ENCODE data around the gene DMD. TPM values are rescaled to one million over a fixed set of nuclear protein-coding genes. Genes with fewer than 3 reads are reported as not detected.

Gene DMD
- polyA plus RNA-seq, 3 donors from 2014 or later = not detected

- H3K27ac Mint-ChIP-seq = no peak overlapping the region
- no peaks in the 10 kb centered on the region for H3K4me1 Mint-ChIP-seq
- H3K9me3 Mint-ChIP-seq = peaks cover 0 to 5% (median 3%) of the 10 kb centered on the region in 6 donors
- no peaks in the 10 kb centered on the region for H3K36me3 Mint-ChIP-seq
- DNase-seq = no peak
- no peaks in the 10 kb centered on the region for H3K27me3 Mint-ChIP-seq (ENCODE audit: low read depth in 3 of 3)
- no peak overlapping the region for H3K4me3 Mint-ChIP-seq
Observed at GRCh38 chrX:31860686-31861085, 1350.7 kb downstream of the DMD start.

GRCh38 chrX:31858915-31859314, 1352.4 kb downstream of the DMD start:
- Mint-ChIP-seq H3K9me3 (peaks cover 0 to 6% (median 2%) of the 10 kb centered on the region in 6 donors), H3K4me3 (no peak overlapping the region), H3K4me1 (no peaks in the 10 kb centered on the region), H3K36me3 (no peaks in the 10 kb centered on the region), H3K27me3 (ENCODE audit: low read depth in 3 of 3) (no peaks in the 10 kb centered on the region), H3K27ac (no peak overlapping the region)
- DNase-seq = no peak

GRCh38 chrX:31854716-31855115, 1356.6 kb downstream of the DMD start:
- peaks cover 0 to 3% (median 0%) of the 10 kb centered on the region in 3 donors for H3K27me3 Mint-ChIP-seq (ENCODE audit: low read depth in 3 of 3)
- no peak for DNase-seq
- no peak overlapping the region for H3K4me3 Mint-ChIP-seq
- no peak overlapping the region for H3K27ac Mint-ChIP-seq
- H3K36me3 Mint-ChIP-seq = no peaks in the 10 kb centered on the region
- H3K9me3 Mint-ChIP-seq = peaks cover 2 to 10% (median 3%) of the 10 kb centered on the region in 6 donors
- no peaks in the 10 kb centered on the region for H3K4me1 Mint-ChIP-seq

- no peaks in the 10 kb centered on the region for H3K4me1 Mint-ChIP-seq
- DNase-seq = no peak
- no peaks in the 10 kb centered on the region for H3K36me3 Mint-ChIP-seq
- H3K27me3 Mint-ChIP-seq (ENCODE audit: low read depth in 3 of 3) = peaks cover 0 to 7% (median 0%) of the 10 kb centered on the region in 3 donors
- H3K27ac Mint-ChIP-seq = no peak overlapping the region
- H3K4me3 Mint-ChIP-seq = no peak overlapping the region
- peaks cover 2 to 10% (median 4%) of the 10 kb centered on the region in 6 donors for H3K9me3 Mint-ChIP-seq
Observed at GRCh38 chrX:31851761-31852160, 1359.6 kb downstream of the DMD start.

GRCh38 chrX:31847773-31848172, 1363.6 kb downstream of the DMD start:
- no peaks in the 10 kb centered on the region for H3K4me1 Mint-ChIP-seq
- no peaks in the 10 kb centered on the region for H3K36me3 Mint-ChIP-seq
- H3K27me3 Mint-ChIP-seq (ENCODE audit: low read depth in 3 of 3) = peaks cover 0 to 7% (median 0%) of the 10 kb centered on the region in 3 donors
- H3K9me3 Mint-ChIP-seq = peaks cover 2 to 9% (median 3%) of the 10 kb centered on the region in 6 donors
- H3K27ac Mint-ChIP-seq = no peak overlapping the region
- DNase-seq = no peak
- H3K4me3 Mint-ChIP-seq = no peak overlapping the region

GRCh38 chrX:31845003-31845402, 1366.3 kb downstream of the DMD start:
- no peak for DNase-seq
- Mint-ChIP-seq H3K27ac (no peak overlapping the region), H3K36me3 (no peaks in the 10 kb centered on the region), H3K4me3 (no peak overlapping the region), H3K27me3 (ENCODE audit: low read depth in 3 of 3) (peaks cover 0 to 4% (median 0%) of the 10 kb centered on the region in 3 donors), H3K9me3 (peaks cover 0 to 4% (median under 1%) of the 10 kb centered on the region in 6 donors), H3K4me1 (no peaks in the 10 kb centered on the region)

- Mint-ChIP-seq H3K27me3 (ENCODE audit: low read depth in 3 of 3) (no peaks in the 10 kb centered on the region), H3K4me1 (no peaks in the 10 kb centered on the region), H3K36me3 (no peaks in the 10 kb centered on the region), H3K4me3 (no peak overlapping the region), H3K27ac (no peak overlapping the region), H3K9me3 (peaks cover 0 to 2% (median 0%) of the 10 kb centered on the region in 6 donors)
- no peak for DNase-seq
Observed at GRCh38 chrX:31838617-31839016, 1372.7 kb downstream of the DMD start.

- no peak overlapping the region for H3K4me3 Mint-ChIP-seq
- H3K9me3 Mint-ChIP-seq = peaks cover 0 to 2% (median 0%) of the 10 kb centered on the region in 6 donors
- no peaks in the 10 kb centered on the region for H3K4me1 Mint-ChIP-seq
- no peaks in the 10 kb centered on the region for H3K36me3 Mint-ChIP-seq
- DNase-seq = no peak
- H3K27ac Mint-ChIP-seq = no peak overlapping the region
- H3K27me3 Mint-ChIP-seq (ENCODE audit: low read depth in 3 of 3) = no peaks in the 10 kb centered on the region
Observed at GRCh38 chrX:31837445-31838049, 1373.8 kb downstream of the DMD start.

GRCh38 chrX:31836479-31836878, 1374.9 kb downstream of the DMD start:
- no peak for DNase-seq
- Mint-ChIP-seq H3K9me3 (peaks cover 0 to 2% (median 0%) of the 10 kb centered on the region in 6 donors), H3K27ac (no peak overlapping the region), H3K4me1 (no peaks in the 10 kb centered on the region), H3K4me3 (no peak overlapping the region), H3K27me3 (ENCODE audit: low read depth in 3 of 3) (no peaks in the 10 kb centered on the region), H3K36me3 (no peaks in the 10 kb centered on the region)

GRCh38 chrX:31832263-31832662, 1379.1 kb downstream of the DMD start:
- H3K9me3 Mint-ChIP-seq = peaks cover 0 to 6% (median 0%) of the 10 kb centered on the region in 6 donors
- DNase-seq = no peak
- no peaks in the 10 kb centered on the region for H3K4me1 Mint-ChIP-seq
- peaks cover 0 to 4% (median 0%) of the 10 kb centered on the region in 3 donors for H3K36me3 Mint-ChIP-seq
- no peak overlapping the region for H3K27ac Mint-ChIP-seq
- peaks cover 1 to 3% (median 2%) of the 10 kb centered on the region in 3 donors for H3K27me3 Mint-ChIP-seq (ENCODE audit: low read depth in 3 of 3)
- no peak overlapping the region for H3K4me3 Mint-ChIP-seq

GRCh38 chrX:31820430-31821210, 1390.7 kb downstream of the DMD start:
- peaks cover 0 to 2% (median 0%) of the 10 kb centered on the region in 3 donors for H3K27me3 Mint-ChIP-seq (ENCODE audit: low read depth in 3 of 3)
- H3K9me3 Mint-ChIP-seq = peaks cover 0 to 13% (median 3%) of the 10 kb centered on the region in 6 donors
- H3K4me1 Mint-ChIP-seq = no peaks in the 10 kb centered on the region
- no peak for DNase-seq
- H3K36me3 Mint-ChIP-seq = no peaks in the 10 kb centered on the region
- no peak overlapping the region for H3K27ac Mint-ChIP-seq
- no peak overlapping the region for H3K4me3 Mint-ChIP-seq

- peaks cover 0 to 2% (median 1%) of the 10 kb centered on the region in 3 donors for H3K27me3 Mint-ChIP-seq (ENCODE audit: low read depth in 3 of 3)
- no peak for DNase-seq
- no peak overlapping the region for H3K27ac Mint-ChIP-seq
- H3K9me3 Mint-ChIP-seq = peaks cover 0 to 13% (median 3%) of the 10 kb centered on the region in 6 donors
- no peak overlapping the region for H3K4me3 Mint-ChIP-seq
- no peaks in the 10 kb centered on the region for H3K4me1 Mint-ChIP-seq
- H3K36me3 Mint-ChIP-seq = no peaks in the 10 kb centered on the region
Observed at GRCh38 chrX:31819455-31819854, 1391.9 kb downstream of the DMD start.

GRCh38 chrX:31811106-31811505, 1400.2 kb downstream of the DMD start:
- no peak overlapping the region for H3K4me3 Mint-ChIP-seq
- no peak overlapping the region for H3K27ac Mint-ChIP-seq

GRCh38 chrX:31808357-31808756, 1403.0 kb downstream of the DMD start:
- Mint-ChIP-seq H3K4me1 (no peaks in the 10 kb centered on the region), H3K4me3 (no peak overlapping the region), H3K27ac (no peak overlapping the region), H3K9me3 (peaks cover 0 to 8% (median 4%) of the 10 kb centered on the region in 6 donors), H3K27me3 (ENCODE audit: low read depth in 3 of 3) (peaks cover 0 to 4% (median 1%) of the 10 kb centered on the region in 3 donors), H3K36me3 (no peaks in the 10 kb centered on the region)
- no peak for DNase-seq

More at GRCh38 chrX:31811106-31811505, 1400.2 kb downstream of the DMD start:
- Mint-ChIP-seq H3K36me3 (no peaks in the 10 kb centered on the region), H3K9me3 (peaks cover 0 to 10% (median 3%) of the 10 kb centered on the region in 6 donors), H3K4me1 (no peaks in the 10 kb centered on the region), H3K27me3 (ENCODE audit: low read depth in 3 of 3) (peaks cover 0 to 7% (median 0%) of the 10 kb centered on the region in 3 donors)
- DNase-seq = no peak

All from immature natural killer cell (primary cell).